PC-3 (cell line): Measurements from ENCODE around the gene RBM15B.

Source experiments
- CTCF ChIP-seq: fragments of 300-600 bp; sonication (generic); conservative IDR thresholded peaks from 2 replicates; pipeline ENCODE4 v1.5.1; 2017; ENCODE audit warnings: antibody characterized with exemption, low read depth, mild to moderate bottlenecking, low read length
- EZH2 ChIP-seq: fragments of 300-600 bp; sonication (generic); IDR thresholded peaks from one replicate; pipeline ENCODE4 v1.6.1; 2017; ENCODE audit warnings: antibody characterized with exemption, mild to moderate bottlenecking, low read length; ENCODE audit not compliant: unreplicated experiment
- EZH2phosphoT487 ChIP-seq: fragments of 300-600 bp; sonication (generic); IDR thresholded peaks from 2 replicates; pipeline ENCODE4 v1.6.1; 2018; ENCODE audit warnings: mild to moderate bottlenecking, antibody characterized with exemption, low read length, borderline replicate concordance

DNA sequence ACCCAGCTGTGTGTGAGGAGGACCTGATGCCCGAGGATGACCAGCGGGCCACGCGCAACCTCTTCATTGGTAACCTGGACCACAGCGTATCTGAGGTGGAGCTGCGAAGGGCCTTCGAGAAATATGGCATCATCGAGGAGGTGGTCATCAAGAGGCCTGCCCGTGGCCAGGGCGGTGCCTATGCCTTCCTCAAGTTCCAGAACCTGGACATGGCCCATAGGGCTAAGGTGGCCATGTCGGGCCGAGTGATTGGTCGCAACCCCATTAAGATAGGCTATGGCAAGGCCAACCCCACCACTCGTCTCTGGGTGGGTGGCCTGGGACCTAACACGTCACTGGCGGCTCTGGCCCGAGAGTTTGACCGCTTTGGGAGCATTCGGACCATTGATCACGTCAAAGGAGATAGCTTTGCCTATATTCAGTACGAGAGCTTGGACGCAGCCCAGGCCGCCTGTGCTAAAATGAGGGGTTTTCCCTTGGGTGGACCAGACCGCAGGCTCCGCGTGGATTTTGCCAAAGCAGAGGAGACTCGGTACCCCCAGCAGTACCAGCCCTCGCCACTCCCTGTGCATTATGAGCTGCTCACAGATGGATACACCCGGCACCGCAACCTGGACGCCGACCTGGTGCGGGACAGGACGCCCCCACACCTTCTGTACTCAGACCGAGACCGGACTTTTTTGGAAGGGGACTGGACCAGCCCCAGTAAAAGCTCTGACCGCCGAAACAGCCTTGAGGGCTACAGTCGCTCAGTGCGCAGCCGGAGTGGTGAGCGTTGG lies 1.5 kb downstream of the RBM15B start:
- TF ChIP-seq CTCF (no peak), EZH2phosphoT487 (no peak), EZH2 (no peak)
